Measurements from ENCODE around the gene CRABP2.

CRABP2 gene

GRCh38 chr1:156675210-156676113 is 29.9 kb downstream of the CRABP2 start:
- no peak for TF ChIP-seq CTCF (conservative IDR thresholded peaks at IDR 0.05)

GRCh38 chr1:156673387-156674121 is 31.8 kb downstream of the CRABP2 start:
- H3K27ac ChIP-seq = no peak overlapping the region
- TF ChIP-seq CTCF (conservative IDR thresholded peaks at IDR 0.05) = no peak

More at GRCh38 chr1:156675210-156676113, 29.9 kb downstream of the CRABP2 start:
- H3K27ac ChIP-seq = no peak overlapping the region

GRCh38 chr1:156671804-156672203 is 33.6 kb downstream of the CRABP2 start:
- H3K27ac ChIP-seq = no peak overlapping the region
- TF ChIP-seq CTCF (conservative IDR thresholded peaks at IDR 0.05) = no peak

- no peak overlapping the region for H3K27ac ChIP-seq
- no peak for TF ChIP-seq CTCF (conservative IDR thresholded peaks at IDR 0.05)
Observed at GRCh38 chr1:156670791-156671190, 34.6 kb downstream of the CRABP2 start.

GRCh38 chr1:156670359-156670758 is 35.0 kb downstream of the CRABP2 start:
- TF ChIP-seq CTCF (conservative IDR thresholded peaks at IDR 0.05) = no peak
- H3K27ac ChIP-seq = no peak overlapping the region

GRCh38 chr1:156669794-156670193 is 35.6 kb downstream of the CRABP2 start:
- H3K27ac ChIP-seq = no peak overlapping the region

More at GRCh38 chr1:156669794-156670193, 35.6 kb downstream of the CRABP2 start:
- no peak for TF ChIP-seq CTCF (conservative IDR thresholded peaks at IDR 0.05)

Measured in VCaP (cell line).